ENCODE results near the gene TMEM174. TPM values are rescaled to one million over a fixed set of nuclear protein-coding genes. Genes with fewer than 3 reads are reported as not detected.

The TMEM174 gene
- total RNA-seq, 1 donor from 2014 or later = not detected

- DNase-seq (ENCODE audit: low spot score) = no peak
Measured at GRCh38 chr5:73153513-73153912, 19.5 kb upstream of the TMEM174 start.

- DNase-seq (ENCODE audit: low spot score) = no peak
Measured at GRCh38 chr5:73154208-73155006, 18.6 kb upstream of the TMEM174 start.

- no peak for DNase-seq (ENCODE audit: low spot score)
Measured at GRCh38 chr5:73155271-73156222, 17.4 kb upstream of the TMEM174 start.

GRCh38 chr5:73157414-73158303 lies 15.3 kb upstream of the TMEM174 start:
- no peak for DNase-seq (ENCODE audit: low spot score)

- no peak for DNase-seq (ENCODE audit: low spot score)
Measured at GRCh38 chr5:73158313-73158712, 14.7 kb upstream of the TMEM174 start.

GRCh38 chr5:73160239-73160671 lies 12.7 kb upstream of the TMEM174 start:
- no peak for DNase-seq (ENCODE audit: low spot score)

GRCh38 chr5:73170522-73170921 lies 2.5 kb upstream of the TMEM174 start:
- DNase-seq (ENCODE audit: low spot score) = no peak

- no peak for DNase-seq (ENCODE audit: low spot score)
Measured at GRCh38 chr5:73171495-73171894, 1.5 kb upstream of the TMEM174 start.

GRCh38 chr5:73174100-73174815 lies 1.3 kb downstream of the TMEM174 start:
- no peak for DNase-seq (ENCODE audit: low spot score)

- no peak for DNase-seq (ENCODE audit: low spot score)
Measured at GRCh38 chr5:73176250-73176649, 3.3 kb downstream of the TMEM174 start.

GRCh38 chr5:73178265-73178664 lies 5.3 kb downstream of the TMEM174 start:
- DNase-seq (ENCODE audit: low spot score) = no peak

GRCh38 chr5:73179730-73180129 lies 6.7 kb downstream of the TMEM174 start:
- DNase-seq (ENCODE audit: low spot score) = no peak

- no peak for DNase-seq (ENCODE audit: low spot score)
Measured at GRCh38 chr5:73180566-73180965, 7.6 kb downstream of the TMEM174 start.

GRCh38 chr5:73182307-73182706 lies 9.3 kb downstream of the TMEM174 start:
- no peak for DNase-seq (ENCODE audit: low spot score)

- no peak for DNase-seq (ENCODE audit: low spot score)
Measured at GRCh38 chr5:73183000-73183399, 10.0 kb downstream of the TMEM174 start.

GRCh38 chr5:73183481-73183891 lies 10.5 kb downstream of the TMEM174 start:
- DNase-seq (ENCODE audit: low spot score) = no peak

GRCh38 chr5:73186976-73187375 lies 14.0 kb downstream of the TMEM174 start:
- DNase-seq (ENCODE audit: low spot score) = no peak

GRCh38 chr5:73188764-73189531 lies 16.0 kb downstream of the TMEM174 start:
- DNase-seq (ENCODE audit: low spot score) = no peak

- no peak for DNase-seq (ENCODE audit: low spot score)
Measured at GRCh38 chr5:73189871-73190376, 16.9 kb downstream of the TMEM174 start.

GRCh38 chr5:73192370-73192769 lies 19.4 kb downstream of the TMEM174 start:
- DNase-seq (ENCODE audit: low spot score) = no peak

Data from ureter (tissue), 1 donor.